Fibroblast of lung (primary cell): ENCODE results near the gene CES2.

Experiments
- CTCF ChIP-seq, 2 donors: IDR thresholded peaks in 1 of 2; conservative IDR thresholded peaks in 1 of 2; 1 replicate in 1 of 2; 2 replicates in 1 of 2; pipeline ENCODE4 v1.5.1; 2011 to 2012; ENCODE audit warnings: low read length in 2 of 2, control low read depth in 1 of 2, inconsistent platforms in 1 of 2, low read depth in 1 of 2, mild to moderate bottlenecking in 1 of 2
- EZH2 ChIP-seq: IDR thresholded peaks from 2 replicates; pipeline ENCODE4 v1.5.1; 2012; ENCODE audit warnings: low read length, control low read depth, mild to moderate bottlenecking; ENCODE audit errors: missing control alignments

GRCh38 chr16:66958857-66959703 is 23.8 kb downstream of the CES2 start:
- TF ChIP-seq CTCF (conservative IDR thresholded peaks at IDR 0.05 in 1 of 2, IDR thresholded peaks at IDR 0.05 in 1 of 2; ENCODE audit: low read depth in 1 of 2, low read length in 2 of 2) (no peak), EZH2 (no peak)
